Germinal center (tissue), 1 donor: ENCODE measurements around the gene DNM3.

Source experiments
- DNase-seq: peaks from one replicate; pipeline ENCODE4 v3.0.0; 2012; ENCODE audit warnings: mixed read lengths, low spot score

Gene DNM3

GRCh38 chr1:171919891-171920887, 78.9 kb downstream of the DNM3 start:
- no peak for DNase-seq

- no peak for DNase-seq
Observed at GRCh38 chr1:171922999-171923398, 81.7 kb downstream of the DNM3 start.

DNA sequence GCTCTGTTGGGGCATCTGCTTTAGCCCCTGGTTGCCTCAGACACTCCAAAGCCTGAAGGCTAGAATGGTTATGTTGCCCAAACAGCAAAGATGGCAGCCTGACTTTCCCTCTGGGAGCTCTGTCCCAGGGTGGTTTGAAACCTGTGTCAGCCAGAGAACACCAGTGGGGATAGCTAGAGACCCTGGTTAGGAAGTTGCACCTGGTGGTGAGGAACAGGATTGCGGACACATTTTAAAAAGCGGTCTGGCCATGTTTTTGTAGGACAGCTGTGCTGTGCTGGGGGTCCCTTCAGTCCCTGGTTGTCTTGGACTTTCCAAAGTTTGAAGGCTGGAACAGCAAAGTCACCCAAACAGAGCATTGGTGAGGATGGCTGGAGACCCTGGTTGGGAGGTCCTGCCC, 87.8 kb downstream of the DNM3 start:
- no peak for DNase-seq

- DNase-seq = no peak
Observed at GRCh38 chr1:171931752-171932151, 90.5 kb downstream of the DNM3 start.

- DNase-seq = no peak
Observed at GRCh38 chr1:171934664-171935063, 93.4 kb downstream of the DNM3 start.

DNA sequence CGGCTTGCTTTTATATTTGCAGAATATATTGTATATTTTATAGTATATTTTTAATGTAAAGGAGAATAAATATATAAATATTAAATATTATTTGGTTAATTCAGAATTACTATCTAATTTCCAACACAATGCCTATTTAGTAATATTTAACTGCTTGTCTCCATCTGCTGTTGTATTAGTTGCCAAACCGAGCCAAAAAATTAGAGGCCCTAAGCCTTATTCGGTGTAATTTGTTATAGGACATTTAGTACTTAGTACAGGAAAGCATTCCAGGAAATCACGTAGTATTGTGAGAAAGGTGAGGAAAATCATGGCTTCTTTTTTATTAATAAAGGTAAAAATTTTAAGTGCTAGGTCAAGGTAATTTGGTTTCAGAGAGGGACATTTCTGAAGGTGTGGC, 93.8 kb downstream of the DNM3 start:
- no peak for DNase-seq

- DNase-seq = no peak
Observed at GRCh38 chr1:171935664-171936063, 94.4 kb downstream of the DNM3 start.

DNA sequence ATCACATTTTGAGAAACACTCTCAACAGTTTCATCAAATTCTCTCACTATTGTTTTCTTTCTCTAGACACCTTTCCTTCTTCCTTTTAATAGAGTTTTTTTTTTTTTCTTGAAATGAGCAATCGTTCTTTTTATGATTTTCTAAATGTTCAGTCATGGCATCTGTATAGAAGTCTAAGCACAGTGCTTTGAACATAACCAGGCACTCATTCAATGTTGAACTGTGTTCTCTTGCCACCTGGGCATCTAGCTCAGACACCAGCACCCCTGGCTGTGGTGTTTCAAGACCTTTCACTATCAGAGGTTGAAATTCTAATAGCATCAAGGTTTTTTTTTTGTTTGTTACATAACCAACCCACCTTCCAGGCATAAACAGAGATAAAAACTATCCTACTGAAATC, 96.6 kb downstream of the DNM3 start:
- DNase-seq = no peak

DNA sequence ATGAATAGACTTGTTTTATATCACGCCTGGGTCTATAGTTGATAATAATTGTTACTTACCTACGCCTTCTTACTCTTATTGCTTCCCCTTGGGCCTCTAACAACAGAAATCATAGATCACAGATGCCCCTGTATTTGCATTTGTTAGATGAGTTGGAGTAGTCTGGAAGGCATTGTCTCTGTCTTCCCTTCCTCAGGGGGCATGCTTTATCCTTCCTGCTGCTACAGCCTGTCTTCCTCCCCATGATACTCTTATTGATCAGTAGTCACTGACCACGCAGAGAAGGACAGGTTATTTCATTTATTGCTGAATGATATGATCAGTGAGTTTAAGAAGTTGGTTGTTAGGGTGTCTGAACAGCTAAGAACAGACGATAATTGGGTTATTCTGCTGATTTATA, 98.4 kb downstream of the DNM3 start:
- DNase-seq = no peak

- DNase-seq = no peak
Observed at GRCh38 chr1:171940368-171940767, 99.1 kb downstream of the DNM3 start.

DNA sequence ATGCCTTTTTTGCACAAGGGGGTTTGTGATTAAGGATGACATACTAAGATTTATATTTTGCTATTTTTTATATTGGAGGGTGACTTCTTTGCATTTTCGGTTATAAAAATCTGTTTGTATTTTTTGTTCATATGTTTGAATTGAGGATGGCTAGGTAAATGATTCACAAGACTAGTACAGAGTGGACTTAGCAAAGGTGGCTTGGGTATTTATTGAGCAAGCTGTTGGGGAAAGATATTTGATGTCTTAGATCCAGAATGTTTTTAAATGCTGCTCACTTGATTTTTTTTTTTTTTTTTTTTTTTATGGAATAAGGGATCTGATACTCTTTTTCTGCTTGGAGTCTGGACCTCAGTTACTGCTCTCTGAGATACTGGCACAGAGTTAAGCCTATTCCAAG, 100.6 kb downstream of the DNM3 start:
- DNase-seq = no peak

- DNase-seq = no peak
Observed at GRCh38 chr1:171943973-171944561, 102.8 kb downstream of the DNM3 start.

- no peak for DNase-seq
Observed at GRCh38 chr1:171948511-171948910, 107.2 kb downstream of the DNM3 start.

GRCh38 chr1:171949316-171949715, 108.0 kb downstream of the DNM3 start:
- DNase-seq = no peak

DNA sequence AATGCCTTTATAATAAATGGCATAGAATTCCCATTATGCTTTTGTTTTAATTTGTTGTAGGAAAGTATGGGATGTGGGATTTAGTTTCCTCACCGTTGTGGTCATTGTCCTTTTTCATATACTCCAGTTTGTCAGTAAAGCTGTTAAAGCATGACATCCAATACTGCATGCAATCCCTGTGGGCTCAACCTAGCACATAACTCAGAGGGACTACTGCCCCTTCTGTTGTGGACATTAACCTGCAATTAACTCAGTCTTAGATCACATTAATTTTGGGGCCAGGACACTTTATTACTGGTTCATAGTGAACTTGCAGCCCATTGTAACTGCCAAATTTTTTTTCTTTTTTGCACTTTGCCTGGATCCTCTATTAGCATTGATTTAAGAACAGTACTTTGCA, 112.5 kb downstream of the DNM3 start:
- DNase-seq = no peak

GRCh38 chr1:171954361-171954760, 113.1 kb downstream of the DNM3 start:
- DNase-seq = no peak

DNA sequence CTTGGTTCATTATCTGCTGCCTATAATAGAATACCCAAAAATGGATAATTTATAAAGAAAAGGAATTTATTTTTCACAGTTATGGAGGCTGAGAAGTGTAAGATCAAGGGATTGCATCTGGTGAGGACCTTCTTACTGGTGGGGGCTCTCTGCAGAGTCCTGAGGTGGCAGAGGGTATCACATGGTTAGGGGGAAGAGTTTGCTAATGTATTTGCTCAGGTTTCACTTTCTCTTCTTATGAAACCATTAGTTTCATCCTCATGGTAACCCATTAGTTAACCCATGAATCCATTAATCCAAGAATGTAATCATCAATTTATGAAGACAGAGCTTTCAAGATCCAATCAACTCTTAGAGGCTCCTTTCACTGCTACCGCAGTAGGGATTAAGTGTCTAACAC, 120.6 kb downstream of the DNM3 start:
- no peak for DNase-seq

- DNase-seq = no peak
Observed at GRCh38 chr1:171963762-171964161, 122.5 kb downstream of the DNM3 start.

DNA sequence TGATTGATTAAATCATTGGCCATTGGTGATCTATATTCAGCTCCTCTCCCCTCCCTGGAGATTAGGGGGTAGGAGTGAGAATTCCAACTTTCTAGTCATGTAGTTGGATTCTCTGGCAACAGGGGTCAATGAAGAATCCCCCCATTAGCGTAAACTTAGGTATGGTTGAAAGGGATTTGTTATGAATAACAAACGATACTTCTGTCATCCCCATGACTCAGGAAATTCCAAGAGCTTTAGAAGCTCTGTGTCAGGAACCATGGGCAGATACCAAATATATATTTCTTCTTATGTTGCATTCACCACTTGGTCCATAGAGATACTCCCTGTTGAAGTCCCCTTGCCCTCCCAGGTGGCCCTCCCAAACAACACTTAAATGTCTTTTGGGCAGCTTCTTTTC, 124.5 kb downstream of the DNM3 start:
- no peak for DNase-seq

DNA sequence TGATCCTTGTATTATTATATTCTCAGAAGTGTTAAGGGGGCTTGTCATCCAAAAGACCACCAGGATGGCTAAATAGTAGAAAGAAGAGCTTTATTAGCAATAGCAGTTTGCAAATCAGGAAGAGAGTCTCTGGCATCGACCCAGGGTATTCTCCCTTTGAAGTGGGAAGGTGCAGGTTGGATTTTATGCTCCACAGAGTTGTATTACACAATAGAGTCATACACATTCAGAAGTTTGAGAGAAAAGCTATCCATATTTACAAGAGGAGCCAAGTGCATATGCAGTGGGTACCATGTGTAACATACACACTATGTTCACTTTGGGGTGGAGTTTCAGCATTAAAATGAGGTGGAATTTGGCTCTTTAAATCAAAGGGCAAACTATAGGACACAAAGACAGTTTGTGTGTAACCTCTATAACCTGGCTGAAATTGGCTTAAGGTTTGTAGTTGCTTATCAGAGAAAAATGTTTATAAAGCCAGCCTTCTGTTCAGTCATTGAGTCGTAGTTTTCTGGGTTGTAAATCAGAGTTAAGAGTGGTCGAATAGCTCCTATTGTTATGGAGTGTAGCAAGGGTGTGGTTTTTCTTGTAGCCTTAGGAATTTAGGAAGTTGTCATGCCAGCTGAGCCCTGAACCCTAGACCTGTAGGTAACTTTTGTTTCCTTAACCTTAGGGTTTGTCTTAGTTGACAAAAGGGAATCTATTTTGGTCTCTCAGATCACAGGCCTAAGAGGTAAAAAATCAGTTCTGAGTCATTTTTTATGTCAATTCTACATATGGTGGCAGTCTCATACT, 125.3 kb downstream of the DNM3 start:
- DNase-seq = no peak

DNA sequence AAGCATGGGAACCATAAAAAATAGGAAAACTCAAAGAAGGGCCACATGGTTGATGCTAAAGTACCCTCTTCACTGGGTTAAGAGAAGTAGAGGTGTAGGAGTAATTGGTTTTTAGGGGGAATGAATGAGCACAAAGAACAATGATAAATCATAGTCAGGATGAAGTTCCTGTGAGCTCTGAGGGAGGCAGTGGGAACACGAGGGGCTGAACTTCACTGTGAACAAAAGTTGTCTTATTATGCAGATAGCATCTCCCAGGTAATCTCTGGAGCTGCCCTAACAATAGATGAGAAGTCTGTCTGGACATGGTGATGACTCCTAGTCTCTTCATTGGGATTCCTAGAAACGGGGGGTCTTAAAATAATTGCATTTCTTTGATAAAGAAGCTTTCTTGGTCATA, 127.9 kb downstream of the DNM3 start:
- DNase-seq = no peak

DNA sequence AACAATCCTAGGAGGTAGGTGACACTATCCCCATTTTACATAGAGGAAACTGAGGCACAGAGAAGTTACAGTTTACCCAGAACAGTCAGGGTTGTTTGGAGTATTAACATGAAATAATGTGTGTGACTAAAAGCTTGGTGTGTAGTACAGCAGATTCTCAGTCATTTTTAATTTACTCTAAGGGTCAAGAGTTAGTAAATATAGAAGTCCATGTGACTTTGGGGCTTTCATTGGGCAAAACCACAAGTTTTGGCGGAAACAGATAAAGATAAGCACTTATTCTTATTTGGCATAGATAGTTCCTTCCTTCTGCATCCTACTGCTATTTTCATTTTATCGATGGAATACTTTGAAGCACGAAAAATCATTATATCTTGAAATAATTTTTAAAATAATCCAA, 128.5 kb downstream of the DNM3 start:
- no peak for DNase-seq

DNA sequence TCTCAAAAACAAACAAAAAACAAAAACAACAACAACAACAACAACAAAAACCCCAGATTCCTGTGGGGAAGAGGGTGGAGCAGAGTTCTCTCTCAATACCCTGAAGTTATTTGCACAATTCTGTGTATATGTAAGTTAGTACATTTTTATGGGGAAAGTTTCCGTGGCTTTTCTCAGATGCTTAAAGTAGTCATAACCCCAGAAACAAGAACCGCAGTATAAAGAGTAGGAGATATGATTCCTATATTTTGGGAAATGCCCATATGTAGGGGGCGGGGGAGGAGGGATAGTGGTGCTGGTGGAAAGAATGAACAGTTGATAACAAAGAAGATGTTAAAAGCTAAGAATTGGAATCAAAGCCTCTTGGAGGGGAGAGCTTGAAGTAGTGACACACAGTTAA, 131.5 kb downstream of the DNM3 start:
- no peak for DNase-seq
